Common myeloid progenitor, CD34-positive (primary cell): ENCODE measurements around the gene CNPPD1.

Experiments
- CTCF ChIA-PET: fragments of 350-600 bp; sonication (Branson Sonifier 250); formaldehyde crosslinking; loops from one replicate; lab custom pipeline; 2021; ENCODE audit warnings: antibody characterized with exemption; lab: Charles Lee
- POLR2A ChIA-PET: fragments of 350-600 bp; sonication (Branson Sonifier 250); formaldehyde crosslinking; loops from one replicate; lab custom pipeline; 2021; ENCODE audit warnings: antibody characterized with exemption; lab: Charles Lee
- DNase-seq, 3 donors: peaks; one replicate each; pipeline versions ENCODE4 v3.0.0 to v3.0.0-alpha.2; 2013
- H3K27ac ChIP-seq, 2 experiments: 1 replicate in 1 of 2; 2 replicates in 1 of 2; pipeline ENCODE4 v1.7.0; 2013; ENCODE audit warnings: inconsistent platforms in 2 of 2, low read length in 2 of 2, mild to moderate bottlenecking in 2 of 2, low read depth in 1 of 2, moderate library complexity in 1 of 2; ENCODE audit not compliant: severe bottlenecking in 2 of 2, insufficient read depth in 1 of 2, poor library complexity in 1 of 2
- H3K27me3 ChIP-seq, 5 experiments: replicated peaks in 2 of 5; 1 replicate in 3 of 5; 2 replicates in 2 of 5; pipeline versions ENCODE4 v1.6.1 to v1.7.0; 2013; ENCODE audit warnings: low read length in 4 of 5, mild to moderate bottlenecking in 2 of 5, moderate library complexity in 2 of 5, inconsistent platforms in 1 of 5; ENCODE audit not compliant: insufficient read depth in 5 of 5, control insufficient read depth in 4 of 5
- H3K36me3 ChIP-seq, 4 experiments: 1 replicate in 2 of 4; 2 replicates in 2 of 4; pipeline versions ENCODE4 v1.6.1 to v1.7.0; 2013; ENCODE audit warnings: low read length in 3 of 4, control low read depth in 1 of 4, mild to moderate bottlenecking in 1 of 4; ENCODE audit not compliant: control insufficient read depth in 4 of 4, insufficient read depth in 4 of 4
- H3K4me1 ChIP-seq, 4 experiments: 1 replicate in 3 of 4; 2 replicates in 1 of 4; pipeline versions ENCODE4 v1.6.1 to v1.7.1; 2013; ENCODE audit warnings: low read length in 3 of 4, mild to moderate bottlenecking in 3 of 4, control low read depth in 1 of 4, inconsistent platforms in 1 of 4, moderate library complexity in 1 of 4; ENCODE audit not compliant: control insufficient read depth in 4 of 4, insufficient read depth in 4 of 4; ENCODE audit errors: control extremely low read depth in 1 of 4
- H3K4me3 ChIP-seq, 7 experiments: 1 replicate in 4 of 7; 2 replicates in 3 of 7; pipeline versions ENCODE4 v1.5.1 to v1.7.0; 2013; ENCODE audit warnings: mild to moderate bottlenecking in 7 of 7, low read length in 6 of 7, moderate library complexity in 6 of 7, inconsistent platforms in 2 of 7, low read depth in 2 of 7, control low read depth in 1 of 7; ENCODE audit not compliant: insufficient read depth in 4 of 7, control insufficient read depth in 1 of 7; ENCODE audit errors: extremely low read depth in 1 of 7
- H3K9me3 ChIP-seq, 5 experiments: 1 replicate in 4 of 5; 2 replicates in 1 of 5; pipeline versions ENCODE4 v1.6.1 to v1.7.1; 2013; ENCODE audit warnings: low read length in 4 of 5, mild to moderate bottlenecking in 2 of 5, inconsistent platforms in 1 of 5, low read depth in 1 of 5, moderate library complexity in 1 of 5; ENCODE audit not compliant: control insufficient read depth in 4 of 5, insufficient read depth in 2 of 5; ENCODE audit errors: control extremely low read depth in 1 of 5
- WGBS: methylation state at CpG from one replicate; pipeline ENCODE4 v1.1.5; 2013; ENCODE audit not compliant: insufficient coverage; 5-methylcytosine and 5-hydroxymethylcytosine counted together

The CNPPD1 gene

GRCh38 chr2:219209236-219210195 lies 32.8 kb upstream of the CNPPD1 start:
- ChIA-PET POLR2A (interaction anchor here (0.6 kb wide), 1 partner anchor 38 kb away, joined by 3 read pairs; no protein-coding TSS in a partner anchor), CTCF (interaction anchor here (0.8 to 17.2 kb wide), 7 partner anchors 8 to 51 kb away, joined by 3 to 238 read pairs (median 12); partner anchors contain the start of genes ABCB6, CNPPD1, NHEJ1 and SLC23A3)
- H3K4me1 ChIP-seq, result peaks cover 23 to 52% (median 51%) of the 10 kb centered on the region in 4 experiments
- no peaks in the 10 kb centered on the region for H3K9me3 ChIP-seq
- peak overlapping the region; percentile 62 to 69 for H3K27ac ChIP-seq
- peaks cover 2 to 25% (median 14%) of the 10 kb centered on the region in 4 experiments for H3K36me3 ChIP-seq
- H3K4me3 ChIP-seq, result peak overlapping the region in 3 of 7 experiments; percentile 31 to 53 (median 32)
- H3K27me3 ChIP-seq, result no peaks in the 10 kb centered on the region
- DNase-seq, result peak; percentile 28 to 64 (median 43)
- WGBS, result 8% methylated on average over 8 of the region's 18 CpGs

GRCh38 chr2:219207884-219208740 lies 31.4 kb upstream of the CNPPD1 start:
- Histone ChIP-seq H3K27me3 (no peaks in the 10 kb centered on the region), H3K27ac (peak overlapping the region in 1 of 2 experiments; percentile 69), H3K9me3 (no peaks in the 10 kb centered on the region), H3K4me3 (peak overlapping the region in 6 of 7 experiments; percentile 33 to 90 (median 76)), H3K36me3 (peaks cover 2 to 25% (median 6%) of the 10 kb centered on the region in 4 experiments), H3K4me1 (peaks cover 23 to 52% (median 51%) of the 10 kb centered on the region in 4 experiments)
- no peak for DNase-seq
- ChIA-PET CTCF (interaction anchor here (0.9 to 17.2 kb wide), 11 partner anchors 9 to 87 kb away, joined by 3 to 238 read pairs (median 4); partner anchors contain the start of genes ABCB6, CNPPD1, NHEJ1 and SLC23A3), POLR2A (no interaction called here)
- WGBS, result 81% methylated on average over 11 of the region's 17 CpGs

DNA sequence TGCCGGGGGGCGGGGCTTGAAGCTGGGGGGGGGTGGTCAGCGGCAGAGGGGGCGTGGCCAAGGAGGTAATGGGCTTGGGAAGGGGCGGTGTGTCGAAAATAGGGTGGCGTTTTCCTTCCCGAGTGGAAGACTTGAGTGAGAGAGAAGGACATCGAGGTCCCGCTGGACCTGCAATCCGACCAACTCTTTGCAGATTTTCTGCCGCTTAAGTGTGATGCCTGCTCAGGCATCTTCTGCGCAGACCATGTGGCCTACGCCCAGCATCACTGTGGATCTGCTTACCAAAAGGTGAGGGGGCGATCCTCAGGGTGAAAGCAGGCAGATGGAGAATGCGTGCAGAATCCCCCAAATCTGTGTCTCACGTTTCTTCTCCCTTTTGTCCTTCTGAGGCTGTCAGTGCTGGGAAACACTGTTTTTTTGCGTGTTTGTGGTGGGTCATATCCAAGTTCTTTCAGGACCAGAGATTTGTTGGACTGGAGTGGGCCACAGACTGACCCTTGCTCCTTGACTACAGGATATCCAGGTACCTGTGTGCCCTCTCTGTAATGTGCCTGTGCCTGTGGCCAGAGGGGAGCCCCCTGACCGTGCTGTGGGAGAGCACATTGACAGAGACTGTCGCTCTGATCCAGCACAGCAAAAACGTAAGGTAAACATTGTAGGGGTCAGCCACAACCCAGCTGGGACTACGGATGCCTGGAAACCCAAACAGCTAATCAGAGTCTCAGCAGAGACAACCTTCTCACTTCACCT lies 30.6 kb upstream of the CNPPD1 start:
- WGBS, result 25% methylated on average over 17 of the region's 22 CpGs
- H3K27me3 ChIP-seq, result no peaks in the 10 kb centered on the region
- ChIA-PET CTCF (interaction anchor here (0.6 to 17.2 kb wide), 11 partner anchors 11 to 88 kb away, joined by 3 to 238 read pairs (median 4); partner anchors contain the start of genes ABCB6, CNPPD1, NHEJ1 and SLC23A3), POLR2A (interaction anchor here (1.3 to 1.8 kb wide), 2 partner anchors 22 to 36 kb away, joined by 4 to 6 read pairs; partner anchors contain the start of genes ANKZF1 and ATG9A)
- no peaks in the 10 kb centered on the region for H3K9me3 ChIP-seq
- peaks cover 23 to 52% (median 51%) of the 10 kb centered on the region in 4 experiments for H3K4me1 ChIP-seq
- H3K27ac ChIP-seq, result peak overlapping the region; percentile 34 to 89
- H3K4me3 ChIP-seq, result peak overlapping the region in 6 of 7 experiments; percentile 61 to 90 (median 76)
- DNase-seq, result no peak
- peaks cover 0 to 25% (median 4%) of the 10 kb centered on the region in 4 experiments for H3K36me3 ChIP-seq

GRCh38 chr2:219206328-219207133 lies 29.8 kb upstream of the CNPPD1 start, which contains the start of gene ZFAND2B:
Gene ZFAND2B, plus strand, starts transcription at chr2:219206782. Its CDS starts 206 bp downstream, at chr2:219206988.
- DNase-seq, result peak; percentile 94 to 98 (median 97)
- Histone ChIP-seq H3K27ac (peak within 1 kb of the TSS; percentile 46 to 89), H3K4me1 (peaks cover 23 to 52% (median 51%) of the 10 kb centered on the region in 4 experiments), H3K27me3 (no peaks in the 10 kb centered on the region), H3K9me3 (no peaks in the 10 kb centered on the region), H3K36me3 (peaks cover 0 to 25% (median 4%) of the 10 kb centered on the region in 4 experiments), H3K4me3 (peak within 1 kb of the TSS; percentile 38 to 90 (median 78))
- ChIA-PET POLR2A (interaction anchor here (1.3 to 1.8 kb wide), 3 partner anchors 23 to 48 kb away, joined by 4 to 6 read pairs (median 4); partner anchors contain the start of genes ANKZF1 and ATG9A), CTCF (interaction anchor here (0.6 to 17.2 kb wide), 11 partner anchors 10 to 320 kb away, joined by 3 to 238 read pairs (median 4); partner anchors contain the start of genes CNPPD1, NHEJ1 and SLC23A3)
- under 1% methylated on average over 42 of the region's 76 CpGs for WGBS

DNA sequence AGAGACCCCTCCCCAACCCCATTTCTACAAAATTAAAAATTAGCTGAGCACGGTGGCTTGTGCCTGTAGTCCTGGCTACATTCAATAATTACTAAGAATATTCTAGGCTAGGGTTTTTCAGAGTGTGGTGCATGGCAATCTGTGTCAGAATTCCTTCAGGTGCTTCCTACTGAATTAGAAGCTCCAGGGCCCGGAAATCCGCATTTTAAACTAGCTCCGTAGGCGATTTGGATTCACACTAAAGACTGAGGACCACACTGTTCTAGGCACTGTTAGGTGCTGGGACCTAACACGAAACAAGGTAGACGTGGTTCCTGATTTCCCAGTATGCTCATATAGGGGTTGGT lies 29.2 kb upstream of the CNPPD1 start:
- DNase-seq, result no peak
- no peaks in the 10 kb centered on the region for H3K9me3 ChIP-seq
- peaks cover 23 to 47% (median 46%) of the 10 kb centered on the region in 4 experiments for H3K4me1 ChIP-seq
- POLR2A ChIA-PET, result interaction anchor here (1.3 to 1.8 kb wide), 3 partner anchors 23 to 49 kb away, joined by 4 to 6 read pairs (median 4); partner anchors contain the start of genes ANKZF1 and ATG9A
- peak overlapping the region; percentile 38 to 90 (median 78) for H3K4me3 ChIP-seq
- 19% methylated on average over 6 of the region's 7 CpGs for WGBS
- H3K27me3 ChIP-seq, result no peaks in the 10 kb centered on the region
- CTCF ChIA-PET, result interaction anchor here (0.6 to 17.2 kb wide), 10 partner anchors 11 to 319 kb away, joined by 3 to 238 read pairs (median 4); partner anchors contain the start of genes CNPPD1, NHEJ1 and SLC23A3
- H3K27ac ChIP-seq, result peak overlapping the region in 1 of 2 experiments; percentile 89
- peaks cover 0 to 25% (median 4%) of the 10 kb centered on the region in 4 experiments for H3K36me3 ChIP-seq
